HepG2 (cell line): ENCODE data around the gene STUB1. TPM values are rescaled to one million over a fixed set of nuclear protein-coding genes. Genes with fewer than 3 reads are reported as not detected.
A peak's percentile ranks its signal among the peaks of the same experiment; 100 is the strongest.

ENCODE experiments used
- ATM ChIP-seq: fragments of 450-650 bp; IDR thresholded peaks from 2 replicates; pipeline ENCODE4 v1.7.1; 2017; ENCODE audit warnings: mild to moderate bottlenecking, borderline replicate concordance
- ELF4 ChIP-seq: sonication (generic); formaldehyde crosslinking; IDR thresholded peaks from 2 replicates; pipeline ENCODE4 v1.5.0; 2020; ENCODE audit warnings: missing genetic modification reagents, mild to moderate bottlenecking, moderate library complexity, borderline replicate concordance
- ELK4 ChIP-seq: sonication (generic); formaldehyde crosslinking; IDR thresholded peaks from 2 replicates; pipeline ENCODE4 v1.9.0; 2021; ENCODE audit warnings: missing genetic modification reagents, borderline replicate concordance
- KLF6 ChIP-seq: IDR thresholded peaks from 2 replicates; pipeline ENCODE4 v1.8.0; 2016; ENCODE audit warnings: missing biosample characterization, missing genetic modification reagents
- NONO ChIP-seq, 2 experiments: fragments of 450-650 bp in 1 of 2; sonication (generic) in 1 of 2; formaldehyde crosslinking in 1 of 2; IDR thresholded peaks in 1 of 2; conservative IDR thresholded peaks in 1 of 2; 2 replicates each; pipeline versions ENCODE4 v1.6.1 to v1.8.0; 2017 to 2022; ENCODE audit warnings: mild to moderate bottlenecking in 1 of 2, missing genetic modification reagents in 1 of 2, moderate library complexity in 1 of 2
- PAXIP1 ChIP-seq: sonication (generic); formaldehyde crosslinking; conservative IDR thresholded peaks from 2 replicates; pipeline ENCODE4 v1.4.0; 2020; ENCODE audit warnings: mild to moderate bottlenecking, missing genetic modification reagents, moderate library complexity
- ZNF318 ChIP-seq: sonication (generic); formaldehyde crosslinking; IDR thresholded peaks from 2 replicates; pipeline ENCODE4 v1.4.0; 2020; ENCODE audit warnings: mild to moderate bottlenecking, missing genetic modification reagents
- ZNF704 ChIP-seq: sonication (generic); formaldehyde crosslinking; IDR thresholded peaks from 2 replicates; pipeline ENCODE4 v1.8.1; 2023; ENCODE audit warnings: mild to moderate bottlenecking, inconsistent platforms, moderate library complexity, missing genetic modification reagents, borderline replicate concordance
- ZNF800 ChIP-seq: sonication (generic); formaldehyde crosslinking; IDR thresholded peaks from 2 replicates; pipeline ENCODE4 v1.4.0; 2020; ENCODE audit warnings: missing genetic modification reagents
- polyA plus RNA-seq, 8 experiments: library from polyadenylated mRNA; depleted of rRNA in 3 of 8; stranded (reverse) in 7 of 8; unstranded in 1 of 8; fragments of >200 nt; fragmentation: Illumina TruSeq in 4 of 8; extraction: Trizol in 4 of 8; gene quantifications; 2 replicates each; pipeline versions ENCODE4 v1.2.1 to v1.2.3, GENCODE V29; 2011 to 2016; ENCODE audit warnings: low read depth in 4 of 8, missing spikeins in 1 of 8, mixed read lengths in 1 of 8; ENCODE audit not compliant: insufficient read depth in 1 of 8
- total RNA-seq, 5 experiments: library from RNA; depleted of rRNA; stranded (reverse); fragments of >200 nt; fragmentation: Illumina TruSeq; extraction: Trizol; gene quantifications; 2 replicates each; pipeline ENCODE4 v1.2.3, GENCODE V29; 2016; ENCODE audit warnings: low read depth in 1 of 5

The STUB1 gene
- total and polyA plus RNA-seq, 2 of the 13 experiments (the other 11 are each of a cell fraction or from before 2014, with no cell fraction given) = 52.9 to 78.2 TPM

- no peak for TF ChIP-seq ZNF318
- peak; percentile 42; the same call in 1 of the 2 replicates for TF ChIP-seq PAXIP1 (CRISPR knock-in tag)
- no peak for TF ChIP-seq ZNF704 (CRISPR knock-in tag)
- no peak for TF ChIP-seq NONO (IDR thresholded peaks at IDR 0.05)
- no peak for TF ChIP-seq NONO (CRISPR knock-in tag; conservative IDR thresholded peaks at IDR 0.05)
- no peak for TF ChIP-seq ELK4 (CRISPR knock-in tag)
- no peak for TF ChIP-seq ELF4 (CRISPR knock-in tag)
- TF ChIP-seq ZNF800 = 0 out of 2 replicates have a peak, but pooled peaks have one; percentile 31
- TF ChIP-seq ATM = no peak
- no peak for TF ChIP-seq KLF6 (CRISPR knock-in tag)
These were observed 26.2 kb upstream of the STUB1 start (continued) for GRCh38 chr16:654034-654433.
